Measurements from ENCODE around the gene CFAP221. TPM values are rescaled to one million over a fixed set of nuclear protein-coding genes. Genes with fewer than 3 reads are reported as not detected.
"Not testable (repeated sequence)": the region's sequence is repeated elsewhere in the genome, so short reads cannot be mapped to it uniquely, and the experiment has no call there.

The CFAP221 gene
- total RNA-seq, 4 donors from 2014 or later: 0.25 to 8.6 (median 0.66) TPM; not detected in 1

GRCh38 chr2:119606674-119607073 lies 62.4 kb downstream of the CFAP221 start:
- no peak for ATAC-seq
- Histone ChIP-seq H3K9me3 (no peaks in the 10 kb centered on the region), H3K27ac (no peak overlapping the region), H3K36me3 (no peaks in the 10 kb centered on the region), H3K4me1 (no peaks in the 10 kb centered on the region), H3K27me3 (peaks cover 8% of the 10 kb centered on the region), H3K4me3 (no peak overlapping the region)
- TF ChIP-seq EP300 (IDR thresholded peaks at IDR 0.05): no peak
- no peak for TF ChIP-seq POLR2AphosphoS5 (IDR thresholded peaks at IDR 0.05)
- no peak for TF ChIP-seq POLR2A (IDR thresholded peaks at IDR 0.05)
- no peak for TF ChIP-seq CTCF (IDR thresholded peaks at IDR 0.05)
- 82 to 100% methylated on average over 1 of the region's 1 CpG for WGBS, 2 donors (ENCODE audit: low coverage in 1 of 2)

- peaks cover 0 to 14% (median 0%) of the 10 kb centered on the region in 3 donors for H3K9me3 ChIP-seq
- no peak overlapping the region for H3K27ac ChIP-seq
- no peak overlapping the region for H3K4me3 ChIP-seq
- H3K36me3 ChIP-seq: no peaks in the 10 kb centered on the region
- TF ChIP-seq POLR2A (IDR thresholded peaks at IDR 0.05) (no peak), EP300 (IDR thresholded peaks at IDR 0.05) (no peak), POLR2AphosphoS5 (IDR thresholded peaks at IDR 0.05) (no peak), CTCF (IDR thresholded peaks at IDR 0.05) (no peak)
- H3K27me3 ChIP-seq: peaks cover 8% of the 10 kb centered on the region
- WGBS, 2 donors (ENCODE audit: low coverage in 1 of 2): 70 to 80% methylated on average over 2 to 3 of the region's 3 CpGs
- H3K4me1 ChIP-seq: no peaks in the 10 kb centered on the region
- no peak for ATAC-seq
Measured at GRCh38 chr2:119608553-119608952, 64.3 kb downstream of the CFAP221 start.

GRCh38 chr2:119609337-119609736 lies 65.1 kb downstream of the CFAP221 start:
- Histone ChIP-seq H3K4me1 (no peaks in the 10 kb centered on the region), H3K4me3 (no peak overlapping the region), H3K27me3 (peaks cover 6% of the 10 kb centered on the region), H3K36me3 (no peaks in the 10 kb centered on the region), H3K9me3 (peaks cover 0 to 21% (median 0%) of the 10 kb centered on the region in 3 donors), H3K27ac (no peak overlapping the region)
- 79 to 88% methylated on average over 1 to 2 of the region's 2 CpGs for whole genome bisulfite sequencing, 2 donors (ENCODE audit: low coverage in 1 of 2)
- no peak for TF ChIP-seq POLR2AphosphoS5 (IDR thresholded peaks at IDR 0.05)
- TF ChIP-seq POLR2A (IDR thresholded peaks at IDR 0.05): no peak
- TF ChIP-seq EP300 (IDR thresholded peaks at IDR 0.05): no peak
- TF ChIP-seq CTCF (IDR thresholded peaks at IDR 0.05): no peak
- ATAC-seq: no peak

GRCh38 chr2:119614140-119614539 lies 69.9 kb downstream of the CFAP221 start:
- Histone ChIP-seq H3K27me3 (peaks cover 30% of the 10 kb centered on the region), H3K9me3 (peaks cover 0 to 33% (median 0%) of the 10 kb centered on the region in 3 donors)
- not testable (repeated sequence) for H3K4me3 ChIP-seq, H3K4me1 ChIP-seq, H3K36me3 ChIP-seq, H3K27ac ChIP-seq, ATAC-seq

- H3K4me1 ChIP-seq: no peaks in the 10 kb centered on the region
- 81 to 88% methylated on average over 4 to 5 of the region's 6 CpGs for WGBS, 2 donors (ENCODE audit: low coverage in 1 of 2)
- no peak overlapping the region for H3K27ac ChIP-seq
- H3K4me3 ChIP-seq: no peak overlapping the region
- H3K27me3 ChIP-seq: peaks cover 28% of the 10 kb centered on the region
- ATAC-seq: no peak
- TF ChIP-seq CTCF (IDR thresholded peaks at IDR 0.05) (no peak), POLR2AphosphoS5 (IDR thresholded peaks at IDR 0.05) (no peak), EP300 (IDR thresholded peaks at IDR 0.05) (no peak), POLR2A (IDR thresholded peaks at IDR 0.05) (no peak)
- peaks cover 0 to 33% (median 0%) of the 10 kb centered on the region in 3 donors for H3K9me3 ChIP-seq
- no peaks in the 10 kb centered on the region for H3K36me3 ChIP-seq
Measured at GRCh38 chr2:119616421-119616820, 72.2 kb downstream of the CFAP221 start.

Data from gastroesophageal sphincter (tissue), 4 donors.